ENCODE data around the gene FANCC. TPM values are rescaled to one million over a fixed set of nuclear protein-coding genes. Genes with fewer than 3 reads are reported as not detected.

The FANCC gene
- total and polyA plus RNA-seq, 2 of the 4 experiments (the other 2 are of a cell fraction), result 4.7 to 6.3 TPM

GRCh38 chr9:95071925-95072324, 245.6 kb downstream of the FANCC start:
- Histone ChIP-seq H2AK9ac (replicated peaks; ENCODE audit: low read depth, low read length, poor library complexity) (no peak overlapping the region), H4K20me1 (ENCODE audit: insufficient read depth, low read length) (peaks cover 91% of the 10 kb centered on the region), H3K23ac (ENCODE audit: low read depth, low read length) (no peak overlapping the region), H3K27ac (ENCODE audit: insufficient read depth, low read length) (no peak overlapping the region), H2BK15ac (ENCODE audit: low read depth, low read length) (no peak overlapping the region), H3K9me3 (ENCODE audit: control insufficient read depth, insufficient read depth, low read length) (no peaks in the 10 kb centered on the region), H3K4me3 (ENCODE audit: insufficient read depth, low read depth, low read length) (no peak overlapping the region), H4K8ac (ENCODE audit: low read depth in 2 of 2, low read length in 2 of 2) (no peak overlapping the region), H3K4me2 (ENCODE audit: low read depth, low read length) (no peak overlapping the region), H4K91ac (ENCODE audit: insufficient read depth, low read depth, low read length) (no peak overlapping the region), H4K5ac (ENCODE audit: low read depth, low read length) (no peak overlapping the region), H3K4ac (ENCODE audit: low read depth, low read length) (no peak overlapping the region), H3K79me1 (ENCODE audit: low read depth in 1 of 2, low read length in 2 of 2) (peaks cover 26 to 86% of the 10 kb centered on the region in 2 experiments), H2AFZ (replicated peaks; ENCODE audit: low read length, poor library complexity) (no peak overlapping the region), H3K36me3 (ENCODE audit: control insufficient read depth, insufficient read depth, low read length) (peaks cover 48% of the 10 kb centered on the region), H3K56ac (ENCODE audit: extremely low read depth, insufficient read depth, low read length) (no peak overlapping the region), H2BK5ac (ENCODE audit: low read depth, low read length, poor library complexity, severe bottlenecking) (no peak overlapping the region), H2BK20ac (ENCODE audit: low read depth, low read length) (no peak overlapping the region), H3K27me3 (ENCODE audit: control insufficient read depth, insufficient read depth, low read length) (no peaks in the 10 kb centered on the region), H3K9ac (ENCODE audit: low read depth, low read length) (no peak overlapping the region), H3K9me1 (ENCODE audit: insufficient read depth, low read length) (peaks cover 46% of the 10 kb centered on the region), H2AK5ac (ENCODE audit: low read depth, low read length) (no peak overlapping the region), H3K14ac (replicated peaks; ENCODE audit: low read depth, low read length) (no peak overlapping the region), H3K4me1 (ENCODE audit: control insufficient read depth, insufficient read depth, low read length) (peaks cover 15% of the 10 kb centered on the region), H2BK120ac (ENCODE audit: low read depth, low read length) (no peak overlapping the region), H3K18ac (ENCODE audit: low read depth, low read length) (no peak overlapping the region)
- dilution Hi-C loops (cut with HindIII; ENCODE audit: low sequenced_read_pairs, unreplicated experiment), result no loop called here
- ChIA-PET POLR2A (ENCODE audit: unreplicated experiment) (no interaction called here), CTCF (interaction anchor here (1.4 to 1.5 kb wide), 2 partner anchors 289 to 390 kb away, joined by 4 read pairs; no protein-coding TSS in a partner anchor)
- DNase-seq, result no peak
- no TSS peak for BruUV-seq (replicated peaks)
- TF ChIP-seq RAD21 (IDR thresholded peaks at IDR 0.05; ENCODE audit: low read length), result no peak
- no peak for TF ChIP-seq SMC3 (IDR thresholded peaks at IDR 0.05; ENCODE audit: low read depth, low read length)
- TF ChIP-seq, protein P1, sequence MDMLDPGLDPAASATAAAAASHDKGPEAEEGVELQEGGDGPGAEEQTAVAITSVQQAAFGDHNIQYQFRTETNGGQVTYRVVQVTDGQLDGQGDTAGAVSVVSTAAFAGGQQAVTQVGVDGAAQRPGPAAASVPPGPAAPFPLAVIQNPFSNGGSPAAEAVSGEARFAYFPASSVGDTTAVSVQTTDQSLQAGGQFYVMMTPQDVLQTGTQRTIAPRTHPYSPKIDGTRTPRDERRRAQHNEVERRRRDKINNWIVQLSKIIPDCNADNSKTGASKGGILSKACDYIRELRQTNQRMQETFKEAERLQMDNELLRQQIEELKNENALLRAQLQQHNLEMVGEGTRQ (IDR thresholded peaks at IDR 0.05; ENCODE audit: low read depth, low read length), result no peak
- TF ChIP-seq CHD1 (IDR thresholded peaks at IDR 0.05; ENCODE audit: low read depth, low read length), result no peak
- no peak for TF ChIP-seq RFX5 (IDR thresholded peaks at IDR 0.05; ENCODE audit: low read depth, low read length)
- no peak for TF ChIP-seq NFE2L2 (IDR thresholded peaks at IDR 0.05; ENCODE audit: low read depth, low read length)
- no peak for TF ChIP-seq CEBPB (IDR thresholded peaks at IDR 0.05; ENCODE audit: low read depth, low read length)
- TF ChIP-seq BHLHE40 (IDR thresholded peaks at IDR 0.05; ENCODE audit: low read depth, low read length), result no peak
- no peak for TF ChIP-seq MXI1 (IDR thresholded peaks at IDR 0.05; ENCODE audit: borderline replicate concordance, low read depth, low read length)
- no peak for TF ChIP-seq FOS (IDR thresholded peaks at IDR 0.05; ENCODE audit: low read depth, low read length)
- WGBS, 2 experiments (ENCODE audit: extremely low coverage in 2 of 2, insufficient read length in 1 of 2), result 100% methylated on average over 1 of the region's 5 CpGs; no CpG with 5 or more reads in 1 of the 2 experiments
- ATAC-seq (ENCODE audit: low read depth), result no peak
- in situ Hi-C loops (cut with MboI; ENCODE audit: low sequenced_read_pairs), result no loop called here
- intact Hi-C loops (cut with micrococcal nuclease), result loop anchor here (5.0 kb wide), 1 partner anchor 290 kb away; no protein-coding TSS in a partner anchor

All from IMR-90 (cell line).